Ovary (tissue), 9 donors: Measurements from ENCODE around the gene TLN1. TPM values are rescaled to one million over a fixed set of nuclear protein-coding genes. Genes with fewer than 3 reads are reported as not detected.

Source experiments
- DNase-seq, 5 donors: peaks; one replicate each; pipeline ENCODE4 v3.0.0-alpha.2; 2019 to 2020
- H3K27ac ChIP-seq, 2 donors: fragments of 200-600 bp; one replicate each; pipeline versions ENCODE4 v1.5.1 to v1.8.0; 2019 to 2022
- H3K27me3 ChIP-seq: fragments of 200-600 bp; one replicate; pipeline ENCODE4 v1.8.0; 2022
- H3K36me3 ChIP-seq: fragments of 200-600 bp; sonication (generic); one replicate; pipeline ENCODE4 v1.5.1; 2019
- H3K4me1 ChIP-seq: one replicate; pipeline ENCODE4 v1.8.1; 2013; ENCODE audit warnings: mild to moderate bottlenecking, moderate library complexity; ENCODE audit not compliant: insufficient read depth
- H3K4me3 ChIP-seq: fragments of 200-600 bp; sonication (generic); one replicate; pipeline ENCODE4 v1.5.1; 2017
- H3K9me3 ChIP-seq, 2 donors: fragments of 200-600 bp in 1 of 2; sonication (generic) in 1 of 2; one replicate each; pipeline versions ENCODE4 v1.5.1 to v1.8.1; 2013 to 2019; ENCODE audit warnings: mild to moderate bottlenecking in 1 of 2, moderate library complexity in 1 of 2
- CTCF ChIP-seq, 3 donors: fragments of 450-650 bp in 2 of 3; fragments of 200-600 bp in 1 of 3; IDR thresholded peaks; one replicate each; pipeline versions ENCODE4 v1.5.1 to v1.8.0; 2016 to 2022; ENCODE audit warnings: antibody characterized with exemption in 3 of 3, mild to moderate bottlenecking in 1 of 3
- EP300 ChIP-seq: sonication (generic); formaldehyde crosslinking; IDR thresholded peaks from one replicate; pipeline ENCODE4 v1.6.1; 2017; ENCODE audit warnings: antibody characterized with exemption
- POLR2A ChIP-seq: fragments of 450-650 bp; IDR thresholded peaks from one replicate; pipeline ENCODE4 v1.6.1; 2017; ENCODE audit warnings: antibody characterized with exemption, mild to moderate bottlenecking, moderate library complexity
- WGBS, 3 donors: extraction: QIAGEN DNeasy Blood & Tissue Kit in 1 of 3; methylation state at CpG; one replicate each; pipeline versions ENCODE4 v1.1.5 to v1.1.7; 2013 to 2017; 5-methylcytosine and 5-hydroxymethylcytosine counted together
- intact Hi-C, 4 donors: fragments of 100-400 bp; cut with DNase I; formaldehyde crosslinking; loops; one replicate each; pipeline versions ENCODE4 v1.11.0 to v1.15.1; 2022 to 2023
- polyA plus RNA-seq, 2 donors: library from polyadenylated mRNA; stranded (reverse); fragments of 200-250 nt in 1 of 2; fragments of 350-450 nt in 1 of 2; fragmentation: Illumina TruSeq in 1 of 2; extraction: RNeasy Lipid Tissue Mini Kit (QIAGEN cat#74804) in 1 of 2; gene quantifications; one replicate each; pipeline ENCODE4 v1.2.3, GENCODE V29; 2013 to 2014
- total RNA-seq, 7 donors: library from RNA; depleted of rRNA in 2 of 7; stranded (reverse); fragments of >200 nt in 2 of 7; fragmentation: NEBNext Ultra II Directional in 3 of 7; extraction: Animal tissue kit (Norgen Biotek cat#: 25700) in 3 of 7; gene quantifications; one replicate each; pipeline versions ENCODE4 v1.1.0 to v1.2.4, GENCODE V29; 2016 to 2023
- donor health status: DM: no; HTN: no; CAD: no; lungs with moderate emphysema.
- donor health status: DM: no; HTN: no; CAD: no.
- donor health status: Bipolar disorder and iron deficiency.
- donor health status: DM: yes; HTN: yes; CAD: no.
- donor health status: DM: no; HTN: no; CAD: no.
- donor health status: DM: yes; HTN: yes; CAD: no.

The TLN1 gene
- total and polyA plus RNA-seq, 9 donors = 106 to 344 (median 271) TPM

DNA sequence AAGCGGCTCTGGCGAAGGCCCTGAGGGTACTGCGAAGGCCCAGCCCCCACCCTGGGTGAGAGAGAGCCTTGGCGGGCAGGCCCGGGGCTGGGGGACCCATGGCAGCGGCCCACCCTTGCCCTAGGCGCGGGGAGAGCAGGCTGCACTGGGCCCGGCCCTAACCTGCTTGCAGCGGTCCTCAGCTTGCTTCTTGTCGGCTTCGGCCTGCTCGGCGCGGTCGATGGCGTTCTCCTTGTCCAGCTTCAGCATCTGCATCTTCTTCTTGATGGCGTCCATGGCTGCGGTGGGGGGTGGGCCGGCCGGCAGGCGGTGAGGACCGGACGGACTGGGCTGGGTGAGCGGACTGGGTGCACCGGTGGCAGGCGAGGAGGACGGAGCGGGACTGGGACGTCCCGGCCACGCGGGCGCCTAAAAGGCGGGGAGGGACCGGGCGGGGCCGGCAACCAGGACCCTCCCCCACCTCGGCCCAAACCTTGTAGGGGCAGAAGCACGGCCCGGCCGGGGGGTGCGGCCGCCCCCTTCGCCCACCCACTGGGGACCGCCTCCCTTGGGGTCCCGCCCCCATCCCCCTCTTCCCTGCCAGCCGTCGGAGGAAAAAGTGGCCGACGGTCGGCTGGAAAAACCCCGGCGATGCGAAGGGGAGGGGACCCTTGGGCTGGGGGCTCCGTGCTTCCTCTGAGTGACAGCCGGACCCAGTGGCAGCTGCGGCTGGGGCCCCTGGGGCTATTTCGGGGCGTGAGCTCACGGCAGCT is 42.3 kb downstream of the TLN1 start, which contains the start of gene TPM2:
Gene TPM2, minus strand, starts transcription at position 384 of the 752 bp plus-strand sequence. Its CDS starts 108 bp downstream, at position 276.
- Histone ChIP-seq H3K9me3 (no peaks in the 10 kb centered on the region), H3K4me1 (peaks cover 14% of the 10 kb centered on the region), H3K27me3 (no peaks in the 10 kb centered on the region), H3K36me3 (no peaks in the 10 kb centered on the region), H3K27ac (peak within 1 kb of the TSS; percentile 46 to 93), H3K4me3 (peak within 1 kb of the TSS; percentile 66)
- intact Hi-C loops = loop anchor here in 3 of 4 donors (2.0 to 5.0 kb wide), 3 partner anchors 31 to 38 kb away; partner anchors contain the start of genes CCDC107 (in 2 of the 3) and RMRP (in 2 of the 3)
- peak; percentile 68 to 87 (median 78) for DNase-seq
- WGBS, 3 donors = 4% methylated on average over 19 to 61 of the region's 61 CpGs
- TF ChIP-seq POLR2A (peak; percentile 41), CTCF (IDR thresholded peaks at IDR 0.05) (no peak)

GRCh38 chr9:35688558-35689541 is 43.1 kb downstream of the TLN1 start:
- no peak for DNase-seq
- WGBS, 3 donors = 7 to 12% (median 10%) methylated on average over 12 of the region's 12 CpGs
- H3K27ac ChIP-seq = peak overlapping the region; percentile 46 to 93
- no peak for TF ChIP-seq CTCF (IDR thresholded peaks at IDR 0.05)
- H3K4me3 ChIP-seq = peak overlapping the region; percentile 66
- intact Hi-C loops = loop anchor here in 1 of 4 donors (2.0 kb wide), 1 partner anchor 30 kb away; the partner anchor contains the start of genes CCDC107 and RMRP
- H3K36me3 ChIP-seq = no peaks in the 10 kb centered on the region
- H3K4me1 ChIP-seq = peaks cover 15% of the 10 kb centered on the region
- no peaks in the 10 kb centered on the region for H3K27me3 ChIP-seq
- no peaks in the 10 kb centered on the region for H3K9me3 ChIP-seq

- WGBS, 3 donors = 19 to 39% (median 28%) methylated on average over 2 of the region's 2 CpGs
- peaks cover 15% of the 10 kb centered on the region for H3K4me1 ChIP-seq
- no peaks in the 10 kb centered on the region for H3K9me3 ChIP-seq
- H3K27me3 ChIP-seq = no peaks in the 10 kb centered on the region
- DNase-seq = no peak
- peak overlapping the region; percentile 46 to 93 for H3K27ac ChIP-seq
- H3K4me3 ChIP-seq = peak overlapping the region; percentile 66
- H3K36me3 ChIP-seq = no peaks in the 10 kb centered on the region
- TF ChIP-seq CTCF (IDR thresholded peaks at IDR 0.05) (no peak), POLR2A (no peak), EP300 (no peak)
- intact Hi-C loops = loop anchor here in 1 of 4 donors (2.0 kb wide), 1 partner anchor 29 kb away; the partner anchor contains the start of genes CCDC107 and RMRP
Observed at GRCh38 chr9:35687972-35688557, 43.9 kb downstream of the TLN1 start.

GRCh38 chr9:35687306-35687705 is 44.7 kb downstream of the TLN1 start:
- Histone ChIP-seq H3K27me3 (no peaks in the 10 kb centered on the region), H3K27ac (peak overlapping the region; percentile 16 to 50), H3K4me1 (peaks cover 15% of the 10 kb centered on the region), H3K9me3 (no peaks in the 10 kb centered on the region), H3K4me3 (peak overlapping the region; percentile 66), H3K36me3 (no peaks in the 10 kb centered on the region)
- intact Hi-C loops = no loop called here
- TF ChIP-seq CTCF (IDR thresholded peaks at IDR 0.05) = no peak
- TF ChIP-seq POLR2A = no peak
- no peak for TF ChIP-seq EP300
- WGBS, 3 donors = 35 to 38% (median 36%) methylated on average over 2 of the region's 2 CpGs
- no peak for DNase-seq
